ENCODE data around the gene CUL5. TPM values are rescaled to one million over a fixed set of nuclear protein-coding genes. Genes with fewer than 3 reads are reported as not detected.

Gene CUL5
- total RNA-seq, 2 donors from 2014 or later: 28.1 to 46.4 TPM

DNA sequence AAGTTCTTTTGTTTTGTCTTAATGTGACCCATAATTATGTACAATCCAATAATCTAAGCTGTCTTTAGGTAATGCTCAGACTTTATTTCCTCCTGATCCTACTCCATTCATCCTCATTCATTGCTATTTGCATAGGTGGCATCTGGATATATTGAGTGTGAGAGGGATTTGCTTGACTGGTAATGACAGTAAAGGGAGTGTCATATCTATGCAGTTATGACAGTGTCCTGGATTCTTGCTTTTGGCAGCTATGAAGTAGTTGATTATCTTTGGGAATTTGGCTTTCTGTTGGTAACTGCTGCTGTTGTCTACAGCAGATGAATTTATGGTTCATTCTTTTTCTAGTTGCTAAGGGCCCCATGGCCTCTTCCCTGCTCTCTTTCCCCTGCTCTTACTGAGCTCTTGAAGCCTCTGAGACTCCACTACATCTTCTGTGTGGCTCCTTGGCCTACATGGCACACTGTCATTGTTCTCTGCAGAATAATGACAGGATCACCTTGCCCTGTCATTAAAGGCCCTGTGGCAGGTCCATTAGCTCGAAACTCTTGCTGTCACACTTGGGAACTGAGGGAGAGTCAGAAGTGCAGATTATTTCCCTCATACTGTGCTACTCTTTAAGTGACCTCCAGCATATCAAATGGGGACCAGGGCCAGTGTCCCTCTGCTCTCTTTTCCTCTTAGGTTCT, 92.5 kb downstream of the CUL5 start:
- H3K4me1 ChIP-seq (replicated peaks): no peaks in the 10 kb centered on the region
- H3K27me3 ChIP-seq (replicated peaks; ENCODE audit: insufficient read depth): no peaks in the 10 kb centered on the region
- no peak overlapping the region for H3K27ac ChIP-seq
- TF ChIP-seq POLR2AphosphoS5 (IDR thresholded peaks at IDR 0.05) (no peak), POLR2A (IDR thresholded peaks at IDR 0.05) (no peak), CTCF (IDR thresholded peaks at IDR 0.05) (no peak)
- WGBS: 84% methylated on average over 1 of the region's 1 CpG
- peaks cover 0 to 4% of the 10 kb centered on the region in 2 donors for H3K36me3 ChIP-seq
- no peaks in the 10 kb centered on the region for H3K9me3 ChIP-seq
- DNase-seq (ENCODE audit: low spot score): no peak
- intact Hi-C loops (cut with DNase I): no loop called here
- no peak overlapping the region for H3K4me3 ChIP-seq

GRCh38 chr11:108111126-108111525, 102.4 kb downstream of the CUL5 start:
- H3K9me3 ChIP-seq: no peaks in the 10 kb centered on the region
- no peak for DNase-seq (ENCODE audit: low spot score)
- H3K36me3 ChIP-seq: no peaks in the 10 kb centered on the region
- H3K4me1 ChIP-seq (replicated peaks): no peaks in the 10 kb centered on the region
- intact Hi-C loops (cut with DNase I): no loop called here
- no peak overlapping the region for H3K27ac ChIP-seq
- H3K27me3 ChIP-seq (replicated peaks; ENCODE audit: insufficient read depth): no peaks in the 10 kb centered on the region
- no peak overlapping the region for H3K4me3 ChIP-seq
- TF ChIP-seq POLR2AphosphoS5 (IDR thresholded peaks at IDR 0.05) (no peak), POLR2A (IDR thresholded peaks at IDR 0.05) (no peak), CTCF (IDR thresholded peaks at IDR 0.05) (no peak)
- 91% methylated on average over 4 of the region's 4 CpGs for WGBS

GRCh38 chr11:108112057-108112456, 103.4 kb downstream of the CUL5 start:
- no peaks in the 10 kb centered on the region for H3K27me3 ChIP-seq (replicated peaks; ENCODE audit: insufficient read depth)
- H3K4me1 ChIP-seq (replicated peaks): no peaks in the 10 kb centered on the region
- no peak overlapping the region for H3K4me3 ChIP-seq
- TF ChIP-seq POLR2AphosphoS5 (IDR thresholded peaks at IDR 0.05) (no peak), CTCF (IDR thresholded peaks at IDR 0.05) (no peak), POLR2A (IDR thresholded peaks at IDR 0.05) (no peak)
- no peak for DNase-seq (ENCODE audit: low spot score)
- H3K9me3 ChIP-seq: no peaks in the 10 kb centered on the region
- no peak overlapping the region for H3K27ac ChIP-seq
- H3K36me3 ChIP-seq: no peaks in the 10 kb centered on the region
- intact Hi-C loops (cut with DNase I): no loop called here
- WGBS: 87% methylated on average over 2 of the region's 2 CpGs

GRCh38 chr11:108115500-108116140, 106.9 kb downstream of the CUL5 start:
- 30% methylated on average over 5 of the region's 5 CpGs for WGBS
- H3K36me3 ChIP-seq: no peaks in the 10 kb centered on the region
- peak overlapping the region in 1 of 2 donors; percentile 53 for H3K27ac ChIP-seq
- H3K27me3 ChIP-seq (replicated peaks; ENCODE audit: insufficient read depth): no peaks in the 10 kb centered on the region
- DNase-seq (ENCODE audit: low spot score): peak; percentile 67
- no peaks in the 10 kb centered on the region for H3K9me3 ChIP-seq
- no peak overlapping the region for H3K4me3 ChIP-seq
- TF ChIP-seq POLR2A (IDR thresholded peaks at IDR 0.05) (no peak), CTCF (IDR thresholded peaks at IDR 0.05) (no peak), POLR2AphosphoS5 (IDR thresholded peaks at IDR 0.05) (peak; percentile 73)
- no peaks in the 10 kb centered on the region for H3K4me1 ChIP-seq (replicated peaks)
- intact Hi-C loops (cut with DNase I): loop anchor here (5.0 kb wide), 1 partner anchor 108 kb away; the partner anchor contains the start of gene CUL5

All from prostate gland (tissue), 2 donors.